Esophagus muscularis mucosa (tissue), 4 donors: Measurements from ENCODE around the gene SLC16A3. TPM values are rescaled to one million over a fixed set of nuclear protein-coding genes. Genes with fewer than 3 reads are reported as not detected.
A peak's percentile ranks its signal among the peaks of the same experiment; 100 is the strongest.

Source experiments
- DNase-seq: peaks from one replicate; pipeline ENCODE4 v3.0.0-alpha.2; 2017; ENCODE audit errors: extremely low spot score
- H3K27ac ChIP-seq, 4 donors: fragments of 200-600 bp; sonication (generic); replicated peaks in 1 of 4; 1 replicate in 3 of 4; 2 replicates in 1 of 4; pipeline ENCODE4 v1.5.1; 2016 to 2019; ENCODE audit warnings: mild to moderate bottlenecking in 1 of 4
- H3K27me3 ChIP-seq, 4 donors: fragments of 200-600 bp; sonication (generic); one replicate each; pipeline versions ENCODE4 v1.5.1 to v1.6.0; 2016 to 2019
- H3K36me3 ChIP-seq, 4 donors: fragments of 200-600 bp; sonication (generic); one replicate each; pipeline ENCODE4 v1.5.1; 2016 to 2019
- H3K4me1 ChIP-seq, 4 donors: fragments of 200-600 bp; sonication (generic); one replicate each; pipeline ENCODE4 v1.5.1; 2016 to 2019
- H3K4me3 ChIP-seq, 4 donors: fragments of 200-600 bp; sonication (generic); 1 replicate in 2 of 4; 2 replicates in 2 of 4; pipeline ENCODE4 v1.5.1; 2016 to 2019; ENCODE audit warnings: mild to moderate bottlenecking in 4 of 4, moderate library complexity in 1 of 4
- H3K9me3 ChIP-seq, 4 donors: fragments of 200-600 bp; sonication (generic); 1 replicate in 3 of 4; 2 replicates in 1 of 4; pipeline ENCODE4 v1.5.1; 2016 to 2019
- CTCF ChIP-seq, 3 experiments: fragments of 200-600 bp in 2 of 3; fragments of 450-650 bp in 1 of 3; sonication (generic) in 2 of 3; IDR thresholded peaks; one replicate each; pipeline ENCODE4 v1.5.1; 2017 to 2019; ENCODE audit warnings: antibody characterized with exemption in 3 of 3, mild to moderate bottlenecking in 2 of 3, moderate library complexity in 1 of 3
- EP300 ChIP-seq: sonication (generic); formaldehyde crosslinking; IDR thresholded peaks from one replicate; pipeline ENCODE4 v1.6.1; 2017; ENCODE audit warnings: antibody characterized with exemption
- POLR2A ChIP-seq: fragments of 450-650 bp; IDR thresholded peaks from one replicate; pipeline ENCODE4 v1.6.1; 2017; ENCODE audit warnings: antibody characterized with exemption, moderate library complexity, mild to moderate bottlenecking, low read depth
- POLR2AphosphoS5 ChIP-seq, 2 donors: sonication (generic); formaldehyde crosslinking; IDR thresholded peaks; one replicate each; pipeline ENCODE4 v1.6.1; 2017; ENCODE audit warnings: antibody characterized with exemption in 2 of 2
- WGBS: methylation state at CpG from one replicate; pipeline ENCODE4 v1.1.5; 2018; 5-methylcytosine and 5-hydroxymethylcytosine counted together
- intact Hi-C: fragments of 100-400 bp; cut with DNase I; formaldehyde crosslinking; loops from one replicate; pipeline ENCODE4 v1.15.1; 2023
- total RNA-seq, 4 donors: library from RNA; depleted of rRNA; stranded (reverse); fragments of >200 nt; gene quantifications; one replicate each; pipeline versions ENCODE4 v1.1.0 to v1.2.1, GENCODE V29; 2016

Gene SLC16A3
- total RNA-seq, 4 donors from 2014 or later: 17.0 to 28.8 (median 23.4) TPM

DNA sequence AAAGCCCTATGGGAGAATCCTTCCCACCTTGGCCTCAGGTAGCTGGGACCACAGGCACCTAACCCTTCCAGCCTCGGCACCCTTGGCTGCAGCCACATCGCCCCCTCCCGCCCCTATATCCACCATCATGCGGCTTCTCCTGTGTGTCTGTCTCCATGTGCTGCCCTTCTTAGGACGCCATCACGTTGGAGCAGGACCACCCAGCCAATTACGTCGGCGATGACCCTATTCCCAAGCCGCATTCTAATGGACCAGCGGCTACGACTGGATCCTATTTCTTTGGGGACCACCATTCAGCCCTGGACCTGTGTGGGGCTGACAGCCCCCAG is 12.9 kb upstream of the SLC16A3 start:
- H3K9me3 ChIP-seq: no peaks in the 10 kb centered on the region
- DNase-seq: no peak
- intact Hi-C loops: no loop called here
- no peak overlapping the region for H3K4me3 ChIP-seq
- no peaks in the 10 kb centered on the region for H3K36me3 ChIP-seq
- peak overlapping the region; percentile 54 to 72 (median 65) for H3K27ac ChIP-seq
- 91% methylated on average over 12 of the region's 12 CpGs for WGBS
- no peaks in the 10 kb centered on the region for H3K27me3 ChIP-seq
- TF ChIP-seq POLR2AphosphoS5 (IDR thresholded peaks at IDR 0.05) (no peak), EP300 (no peak), CTCF (IDR thresholded peaks at IDR 0.05) (no peak), POLR2A (no peak)
- H3K4me1 ChIP-seq: peaks cover 26 to 58% (median 44%) of the 10 kb centered on the region in 4 donors

DNA sequence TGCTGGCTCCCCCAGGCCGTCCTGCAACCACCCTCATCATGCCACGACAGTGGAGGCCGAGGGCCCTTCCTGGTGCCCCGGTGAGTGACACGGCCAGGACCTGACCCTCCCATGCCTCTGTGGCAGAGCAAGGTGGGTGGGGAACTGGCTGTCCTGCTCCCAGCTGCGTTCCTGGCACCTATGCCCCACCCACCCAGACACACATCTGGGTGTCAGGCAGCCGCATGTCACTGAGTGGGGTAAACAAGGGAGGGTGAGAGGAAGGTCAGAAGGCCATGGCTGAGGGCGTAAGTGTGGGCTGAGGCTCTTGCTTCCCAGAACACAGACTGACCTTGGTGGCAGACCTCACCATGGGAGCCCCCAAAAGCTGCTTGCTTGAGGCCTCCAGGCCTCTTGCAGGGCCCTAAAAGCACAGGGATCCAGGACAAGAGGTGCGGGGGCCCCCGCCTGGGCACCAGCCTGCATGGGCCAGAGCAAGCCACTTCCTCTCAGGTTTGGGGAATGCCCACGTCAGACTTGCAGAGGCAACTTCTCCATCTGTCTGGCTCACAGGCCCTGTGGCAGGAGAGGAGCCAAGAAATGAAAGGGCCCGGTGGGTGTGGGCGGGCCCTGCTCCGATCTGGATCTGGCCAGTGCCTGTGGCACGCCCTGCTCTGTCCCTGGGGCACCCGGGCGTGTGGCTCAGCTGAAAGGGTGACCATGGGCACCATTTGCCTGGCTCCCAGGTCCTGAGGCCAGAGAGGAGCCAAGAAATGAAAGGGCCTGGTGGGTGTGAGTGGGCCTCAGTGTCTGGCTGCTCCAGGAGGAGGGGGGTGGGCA is 12.3 kb upstream of the SLC16A3 start:
- Histone ChIP-seq H3K9me3 (no peaks in the 10 kb centered on the region), H3K4me3 (no peak overlapping the region), H3K36me3 (no peaks in the 10 kb centered on the region), H3K27ac (peak overlapping the region; percentile 54 to 72 (median 65)), H3K27me3 (no peaks in the 10 kb centered on the region), H3K4me1 (peaks cover 26 to 52% (median 41%) of the 10 kb centered on the region in 4 donors)
- 47% methylated on average over 11 of the region's 17 CpGs for WGBS
- DNase-seq: no peak
- TF ChIP-seq POLR2AphosphoS5 (IDR thresholded peaks at IDR 0.05) (peak in 1 of 2 donors; percentile 17), EP300 (no peak), POLR2A (no peak), CTCF (IDR thresholded peaks at IDR 0.05) (no peak)
- intact Hi-C loops: no loop called here

DNA sequence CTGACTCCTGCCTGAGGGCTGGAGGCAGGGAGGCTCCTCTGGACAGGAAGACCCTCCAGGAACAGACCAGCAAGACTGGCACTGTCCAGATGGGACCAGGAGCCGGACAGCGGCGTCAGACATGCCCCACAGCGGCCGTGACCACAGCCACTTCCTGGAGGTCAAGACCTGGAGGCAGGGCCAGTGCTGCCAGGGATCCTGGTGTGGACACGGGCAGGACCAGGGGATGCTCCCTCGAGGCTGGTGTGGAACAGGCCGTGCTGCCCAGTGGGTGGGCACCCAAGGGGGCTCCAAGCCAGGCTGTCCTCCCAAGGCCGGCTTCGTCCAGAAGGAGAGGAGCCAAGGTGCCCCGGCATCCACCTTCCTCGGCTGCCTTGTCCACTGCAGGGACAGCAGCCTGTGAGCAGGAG is 11.7 kb upstream of the SLC16A3 start:
- Histone ChIP-seq H3K4me3 (no peak overlapping the region), H3K36me3 (no peaks in the 10 kb centered on the region), H3K4me1 (peaks cover 19 to 46% (median 35%) of the 10 kb centered on the region in 4 donors), H3K9me3 (no peaks in the 10 kb centered on the region), H3K27ac (peak overlapping the region; percentile 49 to 72 (median 63)), H3K27me3 (no peaks in the 10 kb centered on the region)
- intact Hi-C loops: no loop called here
- no peak for DNase-seq
- TF ChIP-seq POLR2A (no peak), POLR2AphosphoS5 (IDR thresholded peaks at IDR 0.05) (no peak), CTCF (IDR thresholded peaks at IDR 0.05) (no peak), EP300 (no peak)
- WGBS: 53% methylated on average over 9 of the region's 12 CpGs

GRCh38 chr17:82217530-82218204 is 11.2 kb upstream of the SLC16A3 start:
- intact Hi-C loops: no loop called here
- Histone ChIP-seq H3K27ac (peak overlapping the region; percentile 49 to 72 (median 63)), H3K27me3 (no peaks in the 10 kb centered on the region), H3K9me3 (no peaks in the 10 kb centered on the region), H3K4me1 (peaks cover 19 to 43% (median 34%) of the 10 kb centered on the region in 4 donors), H3K4me3 (no peak overlapping the region), H3K36me3 (no peaks in the 10 kb centered on the region)
- DNase-seq: no peak
- TF ChIP-seq POLR2A: no peak
- WGBS: 62% methylated on average over 15 of the region's 21 CpGs

DNA sequence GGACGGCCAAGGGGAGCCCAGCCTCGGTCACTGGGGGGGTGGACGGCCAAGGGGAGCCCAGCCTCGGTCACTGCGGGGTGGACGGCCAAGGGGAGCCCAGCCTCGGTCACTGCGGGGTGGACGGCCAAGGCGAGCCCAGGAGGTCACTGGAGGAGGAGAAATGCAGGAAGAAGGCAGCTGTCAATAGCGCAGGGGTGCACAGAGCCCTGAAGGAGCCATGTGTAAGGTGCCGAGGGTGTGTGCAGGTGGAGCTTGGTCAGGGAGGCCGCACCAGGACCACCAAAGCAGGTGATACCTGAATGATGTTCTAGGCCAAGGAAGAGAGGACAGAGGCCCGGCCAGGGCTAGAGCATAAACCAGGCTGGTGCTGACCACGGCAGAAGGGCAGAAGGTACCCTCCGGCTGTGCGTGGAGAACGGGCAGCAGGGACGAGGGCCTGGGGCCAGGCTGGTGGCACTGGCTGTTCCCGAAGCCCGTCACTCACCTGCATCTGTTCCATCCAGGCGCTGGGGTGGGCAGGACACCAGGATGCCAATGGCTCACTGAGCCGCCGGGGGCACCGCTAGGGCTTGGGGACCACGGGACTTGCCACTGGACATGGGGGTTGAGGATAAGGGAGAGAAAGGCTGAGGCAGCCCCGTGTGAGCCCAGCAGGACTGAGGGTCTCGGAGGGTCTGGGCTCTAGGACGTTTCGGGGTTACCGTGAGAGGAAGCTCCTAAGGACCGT is 10.3 kb upstream of the SLC16A3 start:
- Histone ChIP-seq H3K9me3 (no peaks in the 10 kb centered on the region), H3K27ac (no peak overlapping the region), H3K4me1 (peaks cover 17 to 39% (median 30%) of the 10 kb centered on the region in 4 donors), H3K27me3 (no peaks in the 10 kb centered on the region), H3K36me3 (no peaks in the 10 kb centered on the region), H3K4me3 (no peak overlapping the region)
- no peak for DNase-seq
- intact Hi-C loops: no loop called here
- no peak for TF ChIP-seq CTCF (IDR thresholded peaks at IDR 0.05)
- TF ChIP-seq POLR2AphosphoS5 (IDR thresholded peaks at IDR 0.05): no peak
- TF ChIP-seq POLR2A: no peak
- 91% methylated on average over 28 of the region's 32 CpGs for WGBS
